KMS-11 (cell line): ENCODE results near the gene ZDHHC11.
"Not testable (repeated sequence)": the region's sequence is repeated elsewhere in the genome, so short reads cannot be mapped to it uniquely, and the experiment has no call there.

ENCODE experiments used
- H2AFZ ChIP-seq: fragments of 200-600 bp; sonication (generic); 2 replicates; pipeline ENCODE4 v1.6.1; 2016; ENCODE audit warnings: antibody characterized with exemption, mixed run types, low read depth
- H3K27ac ChIP-seq: fragments of 200-600 bp; sonication (generic); 2 replicates; pipeline ENCODE4 v1.6.1; 2016; ENCODE audit warnings: mild to moderate bottlenecking, mixed run types
- H3K27me3 ChIP-seq: fragments of 200-600 bp; sonication (generic); 2 replicates; pipeline ENCODE4 v1.6.1; 2017; ENCODE audit warnings: mild to moderate bottlenecking, low read depth, mixed run types, moderate library complexity; ENCODE audit not compliant: insufficient read depth
- H3K36me3 ChIP-seq: fragments of 200-600 bp; sonication (generic); 2 replicates; pipeline ENCODE4 v1.6.1; 2017; ENCODE audit warnings: mild to moderate bottlenecking, mixed run types; ENCODE audit not compliant: insufficient read depth
- H3K4me1 ChIP-seq: fragments of 200-600 bp; sonication (generic); 2 replicates; pipeline ENCODE4 v1.6.1; 2016; ENCODE audit warnings: mild to moderate bottlenecking, low read depth, mixed run types; ENCODE audit not compliant: poor library complexity, severe bottlenecking
- H3K4me2 ChIP-seq: fragments of 200-600 bp; sonication (generic); 2 replicates; pipeline ENCODE4 v1.7.0; 2016; ENCODE audit warnings: mild to moderate bottlenecking, mixed run types
- H3K4me3 ChIP-seq: fragments of 200-600 bp; sonication (generic); IDR thresholded peaks from 2 replicates; pipeline ENCODE4 v1.6.1; 2017; ENCODE audit warnings: low read depth, low read length, mixed read lengths; ENCODE audit not compliant: insufficient read depth
- H3K79me2 ChIP-seq: fragments of 200-600 bp; sonication (generic); 2 replicates; pipeline ENCODE4 v1.6.1; 2016; ENCODE audit warnings: low read depth, mixed run types; ENCODE audit not compliant: insufficient read depth
- H3K9ac ChIP-seq: fragments of 200-600 bp; sonication (generic); 2 replicates; pipeline ENCODE4 v1.6.1; 2016; ENCODE audit warnings: mild to moderate bottlenecking, mixed run types
- H4K20me1 ChIP-seq: fragments of 200-600 bp; sonication (generic); 2 replicates; pipeline ENCODE4 v1.6.1; 2016; ENCODE audit warnings: mild to moderate bottlenecking, mixed run types; ENCODE audit not compliant: insufficient read depth
- CTCF ChIP-seq: fragments of 200-600 bp; sonication (generic); conservative IDR thresholded peaks from 2 replicates; pipeline ENCODE4 v1.6.1; 2017; ENCODE audit warnings: low read depth, mild to moderate bottlenecking, antibody characterized with exemption, low read length, moderate library complexity, mixed read lengths

Gene ZDHHC11

GRCh38 chr5:771087-771781, 79.6 kb downstream of the ZDHHC11 start:
- not testable (repeated sequence) for H3K9ac ChIP-seq, H3K4me2 ChIP-seq, H3K4me3 ChIP-seq, H3K4me1 ChIP-seq, H3K36me3 ChIP-seq, H2AFZ ChIP-seq, H4K20me1 ChIP-seq, H3K27ac ChIP-seq, H3K27me3 ChIP-seq, H3K79me2 ChIP-seq

GRCh38 chr5:770585-770984, 80.2 kb downstream of the ZDHHC11 start:
- not testable (repeated sequence) for H3K4me1 ChIP-seq, H3K36me3 ChIP-seq, H3K4me3 ChIP-seq, H3K79me2 ChIP-seq, H3K27ac ChIP-seq, H2AFZ ChIP-seq, H3K27me3 ChIP-seq, H4K20me1 ChIP-seq, H3K4me2 ChIP-seq, H3K9ac ChIP-seq

GRCh38 chr5:769485-770145, 81.2 kb downstream of the ZDHHC11 start:
- not testable (repeated sequence) for H3K9ac ChIP-seq, H3K36me3 ChIP-seq, H3K4me3 ChIP-seq, H2AFZ ChIP-seq, H4K20me1 ChIP-seq, H3K27ac ChIP-seq, H3K27me3 ChIP-seq, H3K79me2 ChIP-seq, H3K4me1 ChIP-seq, H3K4me2 ChIP-seq

- no peak for TF ChIP-seq CTCF
Observed at GRCh38 chr5:766666-767431, 83.9 kb downstream of the ZDHHC11 start.

GRCh38 chr5:765948-766631, 84.7 kb downstream of the ZDHHC11 start:
- Histone ChIP-seq H2AFZ (no peak overlapping the region), H3K79me2 (no peaks in the 10 kb centered on the region), H3K27me3 (no peaks in the 10 kb centered on the region), H4K20me1 (no peaks in the 10 kb centered on the region), H3K9ac (no peak overlapping the region), H3K4me3 (no peak overlapping the region), H3K4me2 (no peak overlapping the region), H3K36me3 (no peaks in the 10 kb centered on the region), H3K27ac (no peak overlapping the region), H3K4me1 (no peaks in the 10 kb centered on the region)
- TF ChIP-seq CTCF: no peak

More at GRCh38 chr5:766666-767431, 83.9 kb downstream of the ZDHHC11 start:
- H3K4me1 ChIP-seq: no peaks in the 10 kb centered on the region
- H4K20me1 ChIP-seq: no peaks in the 10 kb centered on the region
- no peak overlapping the region for H3K27ac ChIP-seq
- no peak overlapping the region for H3K4me3 ChIP-seq
- H2AFZ ChIP-seq: no peak overlapping the region
- no peak overlapping the region for H3K9ac ChIP-seq
- no peaks in the 10 kb centered on the region for H3K27me3 ChIP-seq
- no peaks in the 10 kb centered on the region for H3K79me2 ChIP-seq
- no peak overlapping the region for H3K4me2 ChIP-seq
- H3K36me3 ChIP-seq: no peaks in the 10 kb centered on the region
